Stimulated activated CD8-positive, alpha-beta memory T cell treated with anti-CD3 and anti-CD28 coated beads, Interleukin-15, amount 100 ng/mL, for 24 hours (primary cell): ENCODE measurements around the gene RAD51.

Source experiments
- DNase-seq: peaks from one replicate; pipeline ENCODE4 v3.0.0-alpha.2; 2020; ENCODE audit warnings: low read depth

Gene RAD51

GRCh38 chr15:40722934-40723333 lies 28.0 kb downstream of the RAD51 start:
- no peak for DNase-seq

- DNase-seq = no peak
Measured at GRCh38 chr15:40723919-40724318, 28.9 kb downstream of the RAD51 start.

- DNase-seq = no peak
Measured at GRCh38 chr15:40731034-40731433, 36.1 kb downstream of the RAD51 start.

- no peak for DNase-seq
Measured at GRCh38 chr15:40736575-40736974, 41.6 kb downstream of the RAD51 start.

GRCh38 chr15:40737048-40737447 lies 42.1 kb downstream of the RAD51 start:
- DNase-seq = no peak

GRCh38 chr15:40739047-40739446 lies 44.1 kb downstream of the RAD51 start:
- no peak for DNase-seq

- DNase-seq = no peak
Measured at GRCh38 chr15:40739854-40740253, 44.9 kb downstream of the RAD51 start.

GRCh38 chr15:40743485-40743901 lies 48.5 kb downstream of the RAD51 start:
- DNase-seq = no peak

GRCh38 chr15:40743921-40744814 lies 49.2 kb downstream of the RAD51 start:
- no peak for DNase-seq

- no peak for DNase-seq
Measured at GRCh38 chr15:40744815-40745152, 49.8 kb downstream of the RAD51 start.

GRCh38 chr15:40746916-40747418 lies 52.0 kb downstream of the RAD51 start:
- DNase-seq = no peak

GRCh38 chr15:40747685-40748631 lies 53.0 kb downstream of the RAD51 start:
- no peak for DNase-seq

GRCh38 chr15:40749151-40749630 lies 54.2 kb downstream of the RAD51 start:
- no peak for DNase-seq

- DNase-seq = no peak
Measured at GRCh38 chr15:40750885-40751284, 55.9 kb downstream of the RAD51 start.

GRCh38 chr15:40751745-40752144 lies 56.8 kb downstream of the RAD51 start:
- DNase-seq = no peak

GRCh38 chr15:40754574-40754882 lies 59.6 kb downstream of the RAD51 start:
- no peak for DNase-seq

GRCh38 chr15:40754883-40755811 lies 60.2 kb downstream of the RAD51 start, which contains the start of gene RMDN3:
Gene RMDN3, minus strand, starts transcription at chr15:40755254. Its CDS starts 471 bp downstream, at chr15:40754783.
- DNase-seq = peak; percentile 82

GRCh38 chr15:40755812-40756208 lies 60.8 kb downstream of the RAD51 start:
- DNase-seq = no peak

GRCh38 chr15:40756938-40757337 lies 62.0 kb downstream of the RAD51 start:
- DNase-seq = no peak

GRCh38 chr15:40759961-40760360 lies 65.0 kb downstream of the RAD51 start:
- DNase-seq = no peak
